Neuron (in vitro differentiated cells): Measurements from ENCODE around the gene PIM3.

ENCODE experiments used
- H2AFZ ChIP-seq: one replicate; pipeline ENCODE4 v1.6.1; 2013; ENCODE audit warnings: low read depth, mild to moderate bottlenecking, inconsistent platforms, low read length, moderate library complexity
- H3K27me3 ChIP-seq: one replicate; pipeline ENCODE4 v1.6.1; 2013; ENCODE audit warnings: low read length; ENCODE audit not compliant: insufficient read depth
- H3K36me3 ChIP-seq: one replicate; pipeline ENCODE4 v1.6.1; 2013; ENCODE audit warnings: low read length; ENCODE audit not compliant: insufficient read depth
- H3K4me1 ChIP-seq: one replicate; pipeline ENCODE4 v1.6.1; 2013; ENCODE audit warnings: low read length; ENCODE audit not compliant: insufficient read depth
- H3K4me3 ChIP-seq: 2 replicates; pipeline ENCODE4 v1.5.1; 2013; ENCODE audit warnings: mild to moderate bottlenecking, low read length, moderate library complexity
- H3K9me3 ChIP-seq: one replicate; pipeline ENCODE4 v1.6.1; 2013; ENCODE audit warnings: low read length

PIM3 gene

GRCh38 chr22:49960159-49961004 lies at the start of gene PIM3:
Gene PIM3 (plus strand): TSS chr22:49960772. CDS start chr22:49960948, 176 bp downstream.
- Histone ChIP-seq H2AFZ (peak within 1 kb of the TSS; percentile 57), H3K36me3 (peaks cover 26% of the 10 kb centered on the region), H3K27me3 (no peaks in the 10 kb centered on the region), H3K9me3 (peaks cover 4% of the 10 kb centered on the region), H3K4me1 (peaks cover 21% of the 10 kb centered on the region), H3K4me3 (peak within 1 kb of the TSS; percentile 73)

GRCh38 chr22:49911881-49912625 lies 48.5 kb upstream of the PIM3 start:
- Histone ChIP-seq H3K4me3 (no peak overlapping the region), H3K9me3 (no peaks in the 10 kb centered on the region), H3K27me3 (no peaks in the 10 kb centered on the region), H2AFZ (no peak overlapping the region), H3K36me3 (peaks cover 27% of the 10 kb centered on the region), H3K4me1 (no peaks in the 10 kb centered on the region)

- no peaks in the 10 kb centered on the region for H3K9me3 ChIP-seq
- H3K4me1 ChIP-seq: peaks cover 4% of the 10 kb centered on the region
- no peak overlapping the region for H3K4me3 ChIP-seq
- no peaks in the 10 kb centered on the region for H3K27me3 ChIP-seq
- no peak overlapping the region for H2AFZ ChIP-seq
- peaks cover 19% of the 10 kb centered on the region for H3K36me3 ChIP-seq
These were observed 47.5 kb upstream of the PIM3 start for GRCh38 chr22:49913026-49913425.

GRCh38 chr22:49913446-49913845 lies 47.1 kb upstream of the PIM3 start:
- Histone ChIP-seq H3K27me3 (no peaks in the 10 kb centered on the region), H3K4me1 (peaks cover 4% of the 10 kb centered on the region), H3K9me3 (no peaks in the 10 kb centered on the region), H2AFZ (no peak overlapping the region), H3K36me3 (peaks cover 18% of the 10 kb centered on the region), H3K4me3 (no peak overlapping the region)

- no peak overlapping the region for H2AFZ ChIP-seq
- H3K4me1 ChIP-seq: peaks cover 10% of the 10 kb centered on the region
- no peaks in the 10 kb centered on the region for H3K27me3 ChIP-seq
- H3K36me3 ChIP-seq: peaks cover 14% of the 10 kb centered on the region
- H3K9me3 ChIP-seq: no peaks in the 10 kb centered on the region
- no peak overlapping the region for H3K4me3 ChIP-seq
These were observed 46.3 kb upstream of the PIM3 start for GRCh38 chr22:49914256-49914655.

GRCh38 chr22:49915610-49916009 lies 45.0 kb upstream of the PIM3 start:
- Histone ChIP-seq H3K4me3 (no peak overlapping the region), H3K4me1 (peaks cover 14% of the 10 kb centered on the region), H3K9me3 (no peaks in the 10 kb centered on the region), H3K27me3 (no peaks in the 10 kb centered on the region), H2AFZ (no peak overlapping the region), H3K36me3 (peaks cover 16% of the 10 kb centered on the region)

GRCh38 chr22:49916831-49917230 lies 43.7 kb upstream of the PIM3 start:
- no peaks in the 10 kb centered on the region for H3K27me3 ChIP-seq
- peaks cover 14% of the 10 kb centered on the region for H3K4me1 ChIP-seq
- H3K4me3 ChIP-seq: peak overlapping the region; percentile 8
- H3K36me3 ChIP-seq: peaks cover 16% of the 10 kb centered on the region
- no peak overlapping the region for H2AFZ ChIP-seq
- H3K9me3 ChIP-seq: no peaks in the 10 kb centered on the region

- H2AFZ ChIP-seq: peak within 1 kb of the TSS; percentile 77
- H3K36me3 ChIP-seq: peaks cover 9% of the 10 kb centered on the region
- H3K4me3 ChIP-seq: peak within 1 kb of the TSS; percentile 79
- no peaks in the 10 kb centered on the region for H3K9me3 ChIP-seq
- H3K4me1 ChIP-seq: peaks cover 14% of the 10 kb centered on the region
- no peaks in the 10 kb centered on the region for H3K27me3 ChIP-seq
These were observed 42.3 kb upstream of the PIM3 start, which contains the start of the genes ALG12 and CRELD2 for GRCh38 chr22:49917974-49918910. Gene ALG12 (minus strand): TSS chr22:49918438. CDS start chr22:49913765, 4,673 bp downstream. Gene CRELD2 (plus strand): TSS chr22:49918634. CDS start chr22:49918770, 136 bp downstream.

- Histone ChIP-seq H3K9me3 (no peaks in the 10 kb centered on the region), H3K36me3 (peaks cover 5% of the 10 kb centered on the region), H3K4me1 (peaks cover 14% of the 10 kb centered on the region), H2AFZ (peak overlapping the region; percentile 75), H3K4me3 (peak overlapping the region; percentile 72), H3K27me3 (no peaks in the 10 kb centered on the region)
These were observed 41.4 kb upstream of the PIM3 start for GRCh38 chr22:49918911-49919881.

- Histone ChIP-seq H3K4me3 (no peak overlapping the region), H3K4me1 (peaks cover 14% of the 10 kb centered on the region)
These were observed 39.7 kb upstream of the PIM3 start for GRCh38 chr22:49920859-49921258.

GRCh38 chr22:49921508-49922278 lies 38.9 kb upstream of the PIM3 start:
- peaks cover 14% of the 10 kb centered on the region for H3K4me1 ChIP-seq
- no peak overlapping the region for H2AFZ ChIP-seq
- H3K27me3 ChIP-seq: no peaks in the 10 kb centered on the region
- peaks cover 7% of the 10 kb centered on the region for H3K36me3 ChIP-seq
- no peak overlapping the region for H3K4me3 ChIP-seq
- no peaks in the 10 kb centered on the region for H3K9me3 ChIP-seq

More at GRCh38 chr22:49920859-49921258, 39.7 kb upstream of the PIM3 start:
- H3K36me3 ChIP-seq: peaks cover 7% of the 10 kb centered on the region
- no peaks in the 10 kb centered on the region for H3K9me3 ChIP-seq
- H3K27me3 ChIP-seq: no peaks in the 10 kb centered on the region
- H2AFZ ChIP-seq: no peak overlapping the region
